IMR-90 (cell line): ENCODE measurements around the gene CAMTA1. TPM values are rescaled to one million over a fixed set of nuclear protein-coding genes. Genes with fewer than 3 reads are reported as not detected.

Experiments
- ATAC-seq: fragments of 200-7000 bp; cut with Tn5 transposase; 2 replicates; pipeline ENCODE4 v1.9.1; 2020; ENCODE audit warnings: low read depth, mild to moderate bottlenecking, moderate library complexity
- BruUV-seq: library from RNA; stranded (reverse); fragments of 400-500 nt; replicated peaks from 2 replicates; lab custom pipeline; 2021; lab: Mats Ljungman, UMichigan
- CTCF ChIA-PET: fragments of 300-600 bp; formaldehyde crosslinking; extraction: SDS; loops from one replicate; lab custom pipeline; 2021; ENCODE audit warnings: antibody characterized with exemption; lab: Yijun Ruan, JAX
- POLR2A ChIA-PET: fragments of 300-600 bp; sonication (Branson Sonifier 250); formaldehyde crosslinking; loops from one replicate; lab custom pipeline; 2022; ENCODE audit warnings: antibody characterized with exemption; ENCODE audit not compliant: unreplicated experiment; lab: Charles Lee
- DNase-seq: peaks from one replicate; pipeline ENCODE4 v3.0.0; 2013
- H2AFZ ChIP-seq: replicated peaks from 2 replicates; pipeline ENCODE3; 2013; ENCODE audit warnings: low read length, mild to moderate bottlenecking; ENCODE audit not compliant: poor library complexity
- H2AK5ac ChIP-seq: 2 replicates; pipeline ENCODE4 v1.6.1; 2013; ENCODE audit warnings: low read depth, low read length, inconsistent platforms
- H2AK9ac ChIP-seq: replicated peaks from 2 replicates; pipeline ENCODE3; 2013; ENCODE audit warnings: mild to moderate bottlenecking, low read depth, low read length, moderate library complexity; ENCODE audit not compliant: poor library complexity
- H2BK120ac ChIP-seq: 2 replicates; pipeline ENCODE4 v1.6.1; 2013; ENCODE audit warnings: low read depth, low read length, inconsistent platforms
- H2BK15ac ChIP-seq: 3 replicates; pipeline ENCODE4 v1.6.1; 2013; ENCODE audit warnings: low read depth, low read length, inconsistent platforms
- H2BK20ac ChIP-seq: 2 replicates; pipeline ENCODE4 v1.6.1; 2013; ENCODE audit warnings: low read depth, mild to moderate bottlenecking, inconsistent platforms, low read length, moderate library complexity
- H2BK5ac ChIP-seq: 2 replicates; pipeline ENCODE4 v1.6.1; 2013; ENCODE audit warnings: mild to moderate bottlenecking, low read depth, low read length, inconsistent platforms; ENCODE audit not compliant: poor library complexity, severe bottlenecking
- H3K14ac ChIP-seq: replicated peaks from 2 replicates; pipeline ENCODE4 v1.6.1; 2013; ENCODE audit warnings: low read depth, low read length, inconsistent platforms
- H3K18ac ChIP-seq: 2 replicates; pipeline ENCODE4 v1.6.1; 2013; ENCODE audit warnings: low read depth, low read length, control low read depth
- H3K23ac ChIP-seq: 2 replicates; pipeline ENCODE4 v1.6.1; 2013; ENCODE audit warnings: low read depth, low read length, inconsistent platforms
- H3K27ac ChIP-seq: 2 replicates; pipeline ENCODE4 v1.5.1; 2013; ENCODE audit warnings: mild to moderate bottlenecking, control low read depth, low read length; ENCODE audit not compliant: insufficient read depth
- H3K27me3 ChIP-seq: 2 replicates; pipeline ENCODE4 v1.6.1; 2013; ENCODE audit warnings: low read length; ENCODE audit not compliant: control insufficient read depth, insufficient read depth
- H3K36me3 ChIP-seq: 2 replicates; pipeline ENCODE4 v1.6.1; 2013; ENCODE audit warnings: low read length, mixed read lengths; ENCODE audit not compliant: control insufficient read depth, insufficient read depth
- H3K4ac ChIP-seq: 2 replicates; pipeline ENCODE4 v1.6.1; 2013; ENCODE audit warnings: low read depth, low read length, inconsistent platforms
- H3K4me1 ChIP-seq: 2 replicates; pipeline ENCODE4 v1.6.1; 2013; ENCODE audit warnings: low read length, mixed read lengths; ENCODE audit not compliant: control insufficient read depth, insufficient read depth
- H3K4me2 ChIP-seq: 2 replicates; pipeline ENCODE4 v1.6.1; 2013; ENCODE audit warnings: low read depth, mild to moderate bottlenecking, control low read depth, low read length, moderate library complexity
- H3K4me3 ChIP-seq: 2 replicates; pipeline ENCODE4 v1.5.1; 2013; ENCODE audit warnings: low read depth, mild to moderate bottlenecking, control low read depth, low read length, moderate library complexity; ENCODE audit not compliant: insufficient read depth
- H3K56ac ChIP-seq: 2 replicates; pipeline ENCODE4 v1.6.1; 2013; ENCODE audit warnings: low read length, inconsistent platforms; ENCODE audit not compliant: insufficient read depth; ENCODE audit errors: extremely low read depth
- H3K79me1 ChIP-seq, 2 experiments: 2 replicates each; pipeline ENCODE4 v1.6.1; 2013; ENCODE audit warnings: low read length in 2 of 2, inconsistent platforms in 1 of 2, low read depth in 1 of 2
- H3K9ac ChIP-seq: 2 replicates; pipeline ENCODE4 v1.6.1; 2013; ENCODE audit warnings: low read depth, low read length, control low read depth
- H3K9me1 ChIP-seq: 2 replicates; pipeline ENCODE4 v1.6.1; 2013; ENCODE audit warnings: low read length, inconsistent platforms; ENCODE audit not compliant: insufficient read depth
- H3K9me3 ChIP-seq: 2 replicates; pipeline ENCODE4 v1.6.1; 2013; ENCODE audit warnings: low read length; ENCODE audit not compliant: control insufficient read depth, insufficient read depth
- H4K20me1 ChIP-seq: 2 replicates; pipeline ENCODE4 v1.6.1; 2013; ENCODE audit warnings: low read length, inconsistent platforms; ENCODE audit not compliant: insufficient read depth
- H4K5ac ChIP-seq: 2 replicates; pipeline ENCODE4 v1.6.1; 2013; ENCODE audit warnings: mild to moderate bottlenecking, low read depth, low read length, control low read depth
- H4K8ac ChIP-seq, 2 experiments: 2 replicates each; pipeline ENCODE4 v1.6.1; 2013; ENCODE audit warnings: low read depth in 2 of 2, low read length in 2 of 2, control low read depth in 1 of 2, inconsistent platforms in 1 of 2
- H4K91ac ChIP-seq: 2 replicates; pipeline ENCODE4 v1.6.1; 2013; ENCODE audit warnings: low read depth, low read length, inconsistent platforms; ENCODE audit not compliant: insufficient read depth
- BHLHE40 ChIP-seq: fragments of 150-350 bp; IDR thresholded peaks from 2 replicates; pipeline ENCODE4 v1.6.1; 2016; ENCODE audit warnings: mild to moderate bottlenecking, low read depth, low read length
- CEBPB ChIP-seq: IDR thresholded peaks from 2 replicates; pipeline ENCODE4 v1.6.1; 2012; ENCODE audit warnings: low read depth, low read length, improper control_type of control experiment
- CHD1 ChIP-seq: IDR thresholded peaks from 2 replicates; pipeline ENCODE4 v1.6.1; 2012; ENCODE audit warnings: low read depth, low read length, improper control_type of control experiment
- CTCF ChIP-seq: conservative IDR thresholded peaks from 2 replicates; pipeline ENCODE4 v1.5.1; 2012; ENCODE audit warnings: mild to moderate bottlenecking, low read depth, low read length, improper control_type of control experiment
- ELK1 ChIP-seq: fragments of 150-350 bp; IDR thresholded peaks from 2 replicates; pipeline ENCODE4 v1.6.1; 2016; ENCODE audit warnings: low read depth, mild to moderate bottlenecking, low read length, moderate library complexity, borderline replicate concordance
- FOS ChIP-seq: fragments of 150-350 bp; IDR thresholded peaks from 2 replicates; pipeline ENCODE4 v1.6.1; 2016; ENCODE audit warnings: low read depth, low read length
- MAFK ChIP-seq: IDR thresholded peaks from 2 replicates; pipeline ENCODE4 v1.6.1; 2012; ENCODE audit warnings: low read depth, low read length, improper control_type of control experiment
- MAZ ChIP-seq: IDR thresholded peaks from 2 replicates; pipeline ENCODE4 v1.6.1; 2012; ENCODE audit warnings: low read depth, mild to moderate bottlenecking, low read length, improper control_type of control experiment, moderate library complexity, borderline replicate concordance
- MXI1 ChIP-seq: IDR thresholded peaks from 2 replicates; pipeline ENCODE4 v1.6.1; 2012; ENCODE audit warnings: low read depth, mild to moderate bottlenecking, low read length, moderate library complexity, borderline replicate concordance
- NFE2L2 ChIP-seq: fragments of 150-350 bp; IDR thresholded peaks from 2 replicates; pipeline ENCODE4 v1.6.1; 2016; ENCODE audit warnings: low read depth, mild to moderate bottlenecking, low read length
- POLR2A ChIP-seq: IDR thresholded peaks from 2 replicates; pipeline ENCODE4 v1.6.1; 2012; ENCODE audit warnings: mild to moderate bottlenecking, low read depth, low read length
- RAD21 ChIP-seq: IDR thresholded peaks from 2 replicates; pipeline ENCODE4 v1.6.1; 2012; ENCODE audit warnings: low read length, improper control_type of control experiment
- RCOR1 ChIP-seq: IDR thresholded peaks from 2 replicates; pipeline ENCODE4 v1.6.1; 2012; ENCODE audit warnings: mild to moderate bottlenecking, low read length, improper control_type of control experiment; ENCODE audit not compliant: insufficient replicate concordance
- RFX5 ChIP-seq: IDR thresholded peaks from 2 replicates; pipeline ENCODE4 v1.8.0; 2012; ENCODE audit warnings: low read depth, mild to moderate bottlenecking, low read length, moderate library complexity
- SMC3 ChIP-seq: fragments of 150-350 bp; IDR thresholded peaks from 2 replicates; pipeline ENCODE4 v1.6.1; 2016; ENCODE audit warnings: low read depth, mild to moderate bottlenecking, antibody characterized with exemption, low read length, moderate library complexity
- WGBS, 2 experiments: methylation state at CpG; one replicate each; pipeline versions ENCODE4 v1.1.5 to v1.1.7; 2013; ENCODE audit warnings: missing lambda C conversion rate in 2 of 2; ENCODE audit not compliant: insufficient read length in 1 of 2; ENCODE audit errors: extremely low coverage in 2 of 2; 5-methylcytosine and 5-hydroxymethylcytosine counted together
- dilution Hi-C: fragments of 300-500 bp; cut with HindIII; formaldehyde crosslinking; loops from one replicate; pipeline ENCODE4 v1.14.3; 2018; ENCODE audit warnings: low sequenced_read_pairs; ENCODE audit not compliant: unreplicated experiment
- in situ Hi-C: fragments of 300-500 bp; cut with MboI; formaldehyde crosslinking; loops from 3 replicates; pipeline ENCODE4 v1.14.3; 2019; ENCODE audit warnings: low sequenced_read_pairs, inconsistent platforms, mixed read lengths
- intact Hi-C: fragments of 100-400 bp; cut with micrococcal nuclease; formaldehyde crosslinking; loops from 2 replicates; pipeline ENCODE4 v1.10.0; 2022
- polyA plus RNA-seq, 3 experiments: library from polyadenylated mRNA; depleted of rRNA; stranded (reverse); fragments of >200 nt; gene quantifications; 2 replicates each; pipeline ENCODE4 v1.2.3, GENCODE V29; 2012; ENCODE audit warnings: low replicate concordance in 1 of 3
- total RNA-seq: library from RNA; depleted of rRNA; stranded (reverse); fragments of >200 nt; gene quantifications from 2 replicates; pipeline ENCODE4 v1.2.3, GENCODE V29; 2012
- TF ChIP-seq, protein P1 (sequence below): fragments of 150-350 bp; IDR thresholded peaks from 2 replicates; pipeline ENCODE4 v1.6.1; 2017; ENCODE audit warnings: mild to moderate bottlenecking, antibody characterized with exemption, low read length, low read depth

CAMTA1 gene
- total and polyA plus RNA-seq, 2 of the 4 experiments (the other 2 are of a cell fraction): 35.5 to 74.3 TPM

GRCh38 chr1:7018351-7018750, 233.1 kb downstream of the CAMTA1 start:
- Histone ChIP-seq H3K27me3 (peaks cover 48% of the 10 kb centered on the region), H2AK9ac (no peak overlapping the region), H3K56ac (no peak overlapping the region), H3K14ac (no peak overlapping the region), H4K8ac (no peak overlapping the region), H2AK5ac (no peak overlapping the region), H3K4me2 (no peak overlapping the region), H3K27ac (no peak overlapping the region), H4K91ac (no peak overlapping the region), H3K4ac (no peak overlapping the region), H3K23ac (no peak overlapping the region), H2BK120ac (no peak overlapping the region), H2BK20ac (no peak overlapping the region), H4K20me1 (no peaks in the 10 kb centered on the region), H2AFZ (no peak overlapping the region), H3K36me3 (no peaks in the 10 kb centered on the region), H2BK5ac (no peak overlapping the region), H2BK15ac (no peak overlapping the region), H3K4me3 (no peak overlapping the region), H4K5ac (no peak overlapping the region), H3K4me1 (no peaks in the 10 kb centered on the region), H3K79me1 (no peaks in the 10 kb centered on the region), H3K9ac (no peak overlapping the region), H3K9me1 (no peaks in the 10 kb centered on the region), H3K18ac (no peak overlapping the region), H3K9me3 (no peaks in the 10 kb centered on the region)
- BruUV-seq: no TSS peak
- intact Hi-C loops: no loop called here
- dilution Hi-C loops: no loop called here
- TF ChIP-seq, protein P1, sequence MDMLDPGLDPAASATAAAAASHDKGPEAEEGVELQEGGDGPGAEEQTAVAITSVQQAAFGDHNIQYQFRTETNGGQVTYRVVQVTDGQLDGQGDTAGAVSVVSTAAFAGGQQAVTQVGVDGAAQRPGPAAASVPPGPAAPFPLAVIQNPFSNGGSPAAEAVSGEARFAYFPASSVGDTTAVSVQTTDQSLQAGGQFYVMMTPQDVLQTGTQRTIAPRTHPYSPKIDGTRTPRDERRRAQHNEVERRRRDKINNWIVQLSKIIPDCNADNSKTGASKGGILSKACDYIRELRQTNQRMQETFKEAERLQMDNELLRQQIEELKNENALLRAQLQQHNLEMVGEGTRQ: no peak
- TF ChIP-seq CHD1 (no peak), RCOR1 (no peak), BHLHE40 (no peak), NFE2L2 (no peak), FOS (no peak), SMC3 (no peak), MAZ (no peak), MAFK (no peak), RAD21 (no peak), CEBPB (no peak), ELK1 (no peak), CTCF (no peak), RFX5 (no peak), POLR2A (no peak), MXI1 (no peak)
- ChIA-PET CTCF (no interaction called here), POLR2A (no interaction called here)
- DNase-seq: no peak
- ATAC-seq: no peak
- 94% methylated on average over 3 of the region's 7 CpGs; no CpG with 5 or more reads in 1 of the 2 experiments for WGBS, 2 experiments
- in situ Hi-C loops: no loop called here
